Heart left ventricle (tissue), 13 donors: ENCODE results near the gene LRP2.

Experiments
- CTCF ChIP-seq, 12 donors: fragments of 200-600 bp; sonication (generic) in 4 of 12; IDR thresholded peaks; one replicate each; pipeline versions ENCODE4 v1.5.0 to v1.8.0; 2018 to 2022; ENCODE audit warnings: antibody characterized with exemption in 12 of 12, mild to moderate bottlenecking in 5 of 12
- POLR2A ChIP-seq, 2 donors: fragments of 450-650 bp; IDR thresholded peaks; one replicate each; pipeline ENCODE4 v1.6.1; 2017; ENCODE audit warnings: antibody characterized with exemption in 2 of 2, mild to moderate bottlenecking in 2 of 2, moderate library complexity in 2 of 2
- donor health status: ischemic (EF 13 %, LVEDD 7.1; RV severe dilation, severe dysfunction).
- donor health status: DM: no; HTN: yes; CAD: no.
- donor health status: DM: no; HTN: no; CAD: no.
- donor health status: ischemic (EF 25% LVEDD 6.9; RV normal size, moderate dysfunction).
- donor health status: ischemic (EF 25% LVEDD 5.7; RV mildly dilated, moderate dysfunction).
- donor health status: ischemic (EF 35%, LVEDD 5.7; RV mildly dilated, moderate dysfunction).
- donor health status: nonischemic (EF 11% LVEDD 7.7; RV severe dilation, severe dysfunction).
- donor health status: DM: yes; HTN: yes; CAD: no.
- donor health status: PGD.
- donor health status: ischemic (EF 29% LVEDD 5.4; RV normal size, mild dysfunction).
- donor health status: nonischemic (EF 23%, LVEDD 6.1; RV moderate dilation, normal function).

- TF ChIP-seq CTCF (IDR thresholded peaks at IDR 0.05) (no peak), POLR2A (IDR thresholded peaks at IDR 0.05) (no peak)
These were observed 60.0 kb downstream of the LRP2 start for GRCh38 chr2:169302364-169302763.
